ENCODE results near the gene RABGAP1L.

The RABGAP1L gene

DNA sequence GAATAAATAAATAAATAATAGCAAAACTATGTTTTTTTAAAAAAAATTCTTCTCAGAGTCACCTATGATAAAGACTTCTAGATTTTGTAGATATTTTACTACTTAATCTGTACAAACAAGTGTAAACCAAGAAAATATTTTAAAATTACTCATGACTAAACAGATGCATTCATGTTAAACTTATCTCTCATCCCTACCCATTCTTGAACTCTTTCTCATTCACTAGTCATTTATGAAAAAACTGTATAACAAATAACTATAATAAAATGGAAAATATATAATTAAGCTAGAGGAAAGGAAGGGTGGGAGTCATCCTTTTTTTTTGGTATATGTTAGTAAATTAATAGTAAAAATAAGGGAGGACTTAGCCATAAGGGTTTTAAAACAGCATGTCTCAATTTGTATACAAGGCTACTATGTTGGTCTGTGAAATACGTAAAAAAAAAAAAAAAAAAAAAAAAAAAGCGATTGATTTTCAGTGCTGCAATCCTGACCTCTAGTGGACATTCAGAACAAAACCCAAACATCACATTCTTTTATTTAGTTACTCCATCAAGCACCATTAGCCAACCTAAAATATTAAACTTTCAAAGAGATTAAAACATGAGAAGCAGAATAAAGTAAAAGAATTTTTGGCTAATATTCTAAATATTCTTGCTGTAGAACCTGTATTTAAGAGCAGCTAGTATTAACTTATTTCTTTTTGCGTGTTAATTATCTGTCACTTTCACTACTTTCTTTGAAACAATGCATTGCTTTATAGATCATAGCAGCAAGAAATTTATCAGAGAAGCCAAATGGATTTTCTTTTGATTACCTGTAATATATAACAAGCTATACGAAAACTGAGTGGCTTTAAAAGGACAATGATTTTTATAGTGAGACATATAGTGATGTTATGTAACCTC lies 584.6 kb downstream of the RABGAP1L start:
- DNase-seq (ENCODE audit: low read depth in 2 of 2, low spot score in 1 of 2), result no peak

DNA sequence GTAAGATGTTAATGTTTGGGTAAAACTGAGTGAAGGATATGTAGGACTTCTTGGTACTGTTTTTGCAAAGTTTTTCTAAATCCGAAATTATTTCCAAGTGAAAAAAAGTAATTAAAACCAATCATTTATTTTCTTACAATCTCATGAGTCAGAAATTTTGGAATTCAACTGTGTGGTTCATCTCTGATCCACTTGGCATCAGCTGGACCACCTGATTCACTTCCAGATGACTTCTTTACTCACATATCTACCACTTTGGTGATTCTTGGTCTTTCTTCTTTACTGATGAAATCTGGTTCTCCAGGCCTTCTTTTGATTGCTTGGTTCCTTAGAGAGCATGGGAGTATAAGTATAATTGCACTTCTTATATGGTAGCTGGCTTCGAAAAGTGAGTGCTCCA lies 585.6 kb downstream of the RABGAP1L start:
- no peak for DNase-seq (ENCODE audit: low read depth in 2 of 2, low spot score in 1 of 2)

DNA sequence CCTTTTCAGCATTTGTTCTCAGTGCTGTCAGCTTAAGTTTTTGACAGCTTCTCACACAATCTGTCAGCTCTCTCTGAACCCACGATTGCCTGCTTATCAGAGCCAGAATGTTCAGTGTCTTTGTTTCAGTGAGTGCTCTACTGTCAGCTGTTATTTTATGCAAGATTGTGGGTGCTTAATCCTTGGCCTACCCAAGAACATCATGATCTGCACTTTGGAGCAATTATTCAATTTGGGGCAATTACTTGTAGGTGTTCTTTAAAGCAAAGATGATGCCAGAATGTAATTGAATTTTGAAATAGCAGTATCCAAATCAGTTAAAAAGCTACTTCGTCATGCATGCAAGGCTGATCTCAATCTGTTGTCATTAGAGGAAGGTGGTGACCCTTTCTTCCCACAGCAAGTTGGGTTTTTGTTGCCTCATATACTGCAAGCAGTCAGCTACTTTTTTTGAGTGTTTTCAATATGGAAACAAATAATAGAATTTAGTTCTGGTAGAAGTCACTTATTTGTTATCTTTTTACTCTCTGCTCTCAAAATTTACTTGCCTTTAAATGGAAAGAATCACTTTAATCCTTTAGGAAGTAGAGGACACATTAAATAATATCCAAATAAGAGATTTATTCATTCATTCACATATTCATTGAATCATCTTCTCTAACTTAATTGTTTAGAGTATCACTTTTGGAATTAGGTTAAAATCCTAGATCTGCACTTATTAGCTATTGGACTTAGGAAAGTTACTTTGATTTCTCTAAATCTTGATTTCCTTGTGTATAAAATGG lies 586.9 kb downstream of the RABGAP1L start:
- no peak for DNase-seq (ENCODE audit: low read depth in 2 of 2, low spot score in 1 of 2)

- DNase-seq (ENCODE audit: low read depth in 2 of 2, low spot score in 1 of 2), result no peak
Measured at GRCh38 chr1:174747613-174748012, 588.3 kb downstream of the RABGAP1L start.

DNA sequence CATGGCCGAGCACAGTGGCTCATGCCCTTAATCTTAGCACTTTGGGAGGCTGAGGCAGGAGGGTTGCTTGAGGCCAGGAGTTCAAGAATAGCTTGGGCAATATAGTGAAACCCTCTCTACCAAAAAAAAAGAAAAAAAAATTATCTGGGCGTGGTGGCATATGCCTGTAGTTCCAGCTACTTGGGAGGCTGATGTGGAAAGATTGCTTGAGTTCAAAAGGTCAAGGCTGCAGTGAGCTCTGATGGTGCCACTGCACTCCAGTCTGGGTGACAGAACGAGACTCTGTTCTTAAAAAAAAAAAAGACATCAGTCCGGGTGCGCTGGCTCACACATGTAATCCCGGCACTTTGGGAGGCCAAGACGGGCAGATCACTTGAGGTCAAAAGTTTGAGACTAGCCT lies 589.3 kb downstream of the RABGAP1L start:
- no peak for DNase-seq (ENCODE audit: low read depth in 2 of 2, low spot score in 1 of 2)

GRCh38 chr1:174753131-174753530 lies 593.8 kb downstream of the RABGAP1L start:
- no peak for DNase-seq (ENCODE audit: low read depth in 2 of 2, low spot score in 1 of 2)

- DNase-seq (ENCODE audit: low read depth in 2 of 2, low spot score in 1 of 2), result no peak
Measured at GRCh38 chr1:174761335-174761734, 602.0 kb downstream of the RABGAP1L start.

- no peak for DNase-seq (ENCODE audit: low read depth in 2 of 2, low spot score in 1 of 2)
Measured at GRCh38 chr1:174761901-174762585, 602.7 kb downstream of the RABGAP1L start.

DNA sequence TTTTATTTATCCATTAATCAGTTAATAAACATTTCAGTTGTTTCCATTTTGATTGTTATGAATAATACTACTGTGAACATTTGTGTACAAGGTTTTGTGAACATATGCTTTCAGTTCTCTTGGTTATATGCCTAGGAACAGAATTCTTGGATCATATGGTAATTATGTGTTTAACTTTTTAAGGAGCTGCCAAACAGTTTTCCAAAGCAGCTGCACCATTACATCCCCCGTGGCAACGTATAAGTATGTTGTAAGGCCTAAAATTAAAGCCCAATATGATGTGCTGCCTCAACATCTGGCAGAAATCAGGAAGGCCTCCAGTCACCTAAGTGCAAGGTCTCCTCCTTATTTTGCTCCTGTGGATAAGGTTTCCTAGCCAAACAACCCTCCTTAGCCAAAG lies 604.9 kb downstream of the RABGAP1L start:
- no peak for DNase-seq (ENCODE audit: low read depth in 2 of 2, low spot score in 1 of 2)

DNA sequence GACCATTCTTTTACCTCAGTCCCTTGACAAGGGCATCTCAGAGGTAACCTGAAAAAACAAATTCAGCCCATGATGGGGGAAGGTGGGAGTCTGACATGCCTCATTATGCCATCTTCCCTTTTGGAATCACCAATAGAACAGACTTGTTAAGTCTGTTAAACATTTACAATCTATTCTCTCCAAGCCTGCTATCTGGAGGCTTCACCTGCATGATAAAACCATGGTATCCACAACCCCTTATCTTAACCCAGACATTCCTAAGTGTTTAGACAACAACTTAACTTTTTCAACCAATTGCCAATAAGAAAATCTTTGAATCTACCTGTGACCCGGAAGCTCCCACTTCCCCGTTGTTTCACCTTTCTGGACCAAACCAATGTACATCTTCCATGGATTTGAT lies 607.4 kb downstream of the RABGAP1L start:
- no peak for DNase-seq (ENCODE audit: low read depth in 2 of 2, low spot score in 1 of 2)

DNA sequence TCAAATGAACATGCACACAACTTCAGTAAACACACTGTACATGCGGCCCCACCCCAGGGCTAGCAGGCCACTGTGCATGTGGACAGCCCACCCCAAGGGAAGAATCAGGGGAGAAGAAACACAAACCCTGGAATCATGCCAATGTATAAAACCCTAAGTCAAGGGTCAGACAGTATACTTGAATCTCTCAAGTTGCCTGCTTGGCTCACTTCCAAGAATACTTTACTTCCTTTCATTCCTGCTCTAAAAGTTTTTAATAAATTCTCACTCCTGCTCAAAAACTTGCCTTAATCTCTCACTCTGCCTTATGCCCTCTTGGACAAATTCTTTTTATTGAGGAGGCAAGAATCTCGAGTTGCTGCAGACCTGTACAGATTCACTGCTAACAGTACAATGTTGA lies 609.2 kb downstream of the RABGAP1L start:
- DNase-seq (ENCODE audit: low read depth in 2 of 2, low spot score in 1 of 2), result no peak

DNA sequence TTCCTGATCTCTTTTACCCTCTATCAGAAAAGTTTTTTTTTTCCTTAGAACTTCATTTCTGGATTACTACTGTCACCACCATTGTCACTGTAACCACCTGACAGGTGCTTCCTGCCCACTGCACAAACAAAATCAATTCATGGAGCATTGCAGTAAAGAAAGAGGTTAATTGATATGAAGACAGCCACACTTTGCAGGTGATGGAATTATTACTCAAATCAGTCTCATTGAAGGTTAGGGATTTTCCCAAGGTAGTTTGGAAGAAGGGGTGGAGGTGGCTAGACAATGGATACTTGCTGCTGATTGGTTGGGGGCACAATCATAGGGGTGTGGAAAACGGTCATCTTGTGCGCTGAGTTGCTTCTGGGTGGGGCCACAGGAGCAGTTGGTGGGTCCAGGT lies 609.6 kb downstream of the RABGAP1L start:
- no peak for DNase-seq (ENCODE audit: low read depth in 2 of 2, low spot score in 1 of 2)

DNA sequence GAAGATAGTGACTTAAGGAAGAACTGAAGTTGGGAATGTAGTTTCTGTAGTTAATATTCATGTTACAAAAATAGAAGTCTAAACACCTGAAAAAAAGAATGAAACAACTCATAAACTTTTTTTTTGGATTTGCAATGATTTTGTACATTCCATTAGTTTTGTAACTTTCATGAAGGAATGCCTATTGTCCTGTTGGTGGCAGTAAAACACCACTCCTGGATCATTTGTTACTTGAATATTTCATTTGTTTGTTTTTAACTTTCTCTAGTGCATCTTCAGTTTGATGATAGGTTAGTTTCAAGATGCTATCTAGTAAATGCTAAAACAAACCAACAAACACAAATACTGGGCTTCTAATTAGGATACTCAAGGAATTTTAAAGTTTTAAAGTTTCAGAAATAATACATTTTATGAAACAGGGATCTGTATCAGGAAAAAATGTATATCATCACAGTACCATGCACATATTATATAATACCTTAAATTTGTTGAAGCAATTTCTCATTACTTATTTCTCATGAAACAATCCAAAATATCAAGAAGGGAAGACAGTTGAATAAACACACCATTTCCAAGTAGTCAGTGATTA lies 610.7 kb downstream of the RABGAP1L start:
- DNase-seq (ENCODE audit: low read depth in 2 of 2, low spot score in 1 of 2), result no peak

- DNase-seq (ENCODE audit: low read depth in 2 of 2, low spot score in 1 of 2), result no peak
Measured at GRCh38 chr1:174775621-174776020, 616.3 kb downstream of the RABGAP1L start.

- no peak for DNase-seq (ENCODE audit: low read depth in 2 of 2, low spot score in 1 of 2)
Measured at GRCh38 chr1:174777262-174777661, 617.9 kb downstream of the RABGAP1L start.

DNA sequence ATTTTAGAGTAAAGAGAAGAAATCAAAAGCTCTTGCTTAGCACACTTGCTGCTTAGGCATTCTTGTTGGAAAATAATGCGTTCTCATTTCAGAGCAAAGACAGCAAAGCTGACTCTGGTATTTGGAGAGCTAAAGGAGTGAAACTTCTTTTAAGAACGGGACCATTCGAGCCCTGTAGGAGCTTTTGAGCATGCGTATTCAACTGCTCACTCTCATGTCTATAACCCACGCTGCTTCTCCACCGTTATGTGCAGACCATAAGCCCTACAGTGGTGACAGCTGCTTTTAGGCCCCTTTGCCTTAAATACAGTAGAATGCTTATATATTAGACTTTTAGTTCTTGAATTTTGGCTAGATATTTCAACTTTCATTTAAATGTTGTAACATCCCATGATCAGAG lies 626.2 kb downstream of the RABGAP1L start:
- no peak for DNase-seq (ENCODE audit: low read depth in 2 of 2, low spot score in 1 of 2)

GRCh38 chr1:174786358-174786757 lies 627.0 kb downstream of the RABGAP1L start:
- DNase-seq (ENCODE audit: low read depth in 2 of 2, low spot score in 1 of 2), result no peak

DNA sequence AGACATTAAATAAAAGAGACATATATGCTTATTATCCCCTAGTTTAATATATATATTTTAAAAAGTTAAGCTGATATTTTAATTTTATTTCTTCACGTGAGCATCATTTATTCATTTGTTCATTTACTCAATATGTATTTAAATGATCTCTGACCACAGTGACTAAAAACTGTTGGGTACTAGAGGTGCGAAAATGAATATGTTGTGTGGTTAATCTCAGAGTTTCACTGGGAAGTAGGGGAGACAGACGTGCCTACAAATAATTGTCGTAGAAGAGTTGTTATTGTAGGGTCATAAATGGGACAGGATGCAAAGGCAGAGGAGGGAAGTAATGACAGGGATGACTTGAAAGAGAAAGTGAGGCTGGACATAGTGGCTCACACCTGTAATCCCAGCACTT lies 627.4 kb downstream of the RABGAP1L start:
- DNase-seq (ENCODE audit: low read depth in 2 of 2, low spot score in 1 of 2), result no peak

DNA sequence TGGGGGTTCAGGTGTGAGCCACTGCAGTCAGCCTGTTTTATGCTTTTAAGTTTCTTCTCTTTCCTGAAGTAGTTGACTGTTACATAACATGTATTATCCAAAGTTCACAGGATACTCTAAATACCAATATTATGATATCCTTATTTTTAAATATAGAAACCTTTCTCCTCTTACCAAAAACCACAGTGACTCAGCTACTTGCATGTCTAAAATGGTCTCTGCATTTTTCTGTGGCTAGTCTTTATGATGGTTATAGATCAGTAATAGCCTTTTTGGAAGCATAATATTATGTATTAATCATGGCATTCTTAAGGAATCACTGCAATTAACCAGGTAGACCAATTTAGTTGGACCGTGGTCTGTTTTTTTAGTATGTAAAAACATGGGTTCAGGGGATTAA lies 629.7 kb downstream of the RABGAP1L start:
- no peak for DNase-seq (ENCODE audit: low read depth in 2 of 2, low spot score in 1 of 2)

GRCh38 chr1:174789399-174789798 lies 630.1 kb downstream of the RABGAP1L start:
- no peak for DNase-seq (ENCODE audit: low read depth in 2 of 2, low spot score in 1 of 2)

- DNase-seq (ENCODE audit: low read depth in 2 of 2, low spot score in 1 of 2), result no peak
Measured at GRCh38 chr1:174791863-174792262, 632.5 kb downstream of the RABGAP1L start.

All from stimulated activated CD8-positive, alpha-beta memory T cell treated with anti-CD3 and anti-CD28 coated beads, Interleukin-4, amount 100 ng/mL, for 1 hour (primary cell).